ENCODE data around the gene CLIP1.

DNA sequence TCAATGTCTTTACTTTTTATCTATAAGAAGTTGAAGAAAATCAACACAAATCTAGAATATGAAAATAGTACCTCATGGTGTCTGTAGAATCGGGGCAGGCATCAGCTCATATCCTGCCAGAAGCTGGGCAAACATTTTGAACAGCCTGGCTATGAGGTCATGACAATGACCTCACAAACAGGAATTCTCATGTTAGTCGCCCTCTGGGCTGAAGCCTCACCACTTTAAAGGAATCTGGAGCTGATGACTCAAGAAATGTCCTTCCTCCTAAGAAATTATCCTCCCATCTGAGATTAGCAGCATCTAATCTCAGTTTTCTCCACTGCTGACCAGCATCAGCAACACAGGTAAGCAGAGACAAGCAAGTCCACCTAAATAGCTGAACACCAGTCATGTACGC is 27.1 kb downstream of the CLIP1 start:
- TF ChIP-seq CTCF (IDR thresholded peaks at IDR 0.05) (no peak), FOXJ3 (CRISPR knock-in tag; IDR thresholded peaks at IDR 0.05) (no peak), FOXM1 (IDR thresholded peaks at IDR 0.05; ENCODE audit: low read depth) (no peak), POLR2AphosphoS5 (IDR thresholded peaks at IDR 0.05; ENCODE audit: low read depth, low read length) (no peak), RAD21 (IDR thresholded peaks at IDR 0.05; ENCODE audit: low read length) (no peak), RCOR1 (IDR thresholded peaks at IDR 0.05; ENCODE audit: low read length) (no peak), RFX5 (IDR thresholded peaks at IDR 0.05; ENCODE audit: low read length) (no peak), EZH2phosphoT487 (IDR thresholded peaks at IDR 0.05; ENCODE audit: borderline replicate concordance, low read depth) (no peak)
- TF ChIP-seq, protein P1, sequence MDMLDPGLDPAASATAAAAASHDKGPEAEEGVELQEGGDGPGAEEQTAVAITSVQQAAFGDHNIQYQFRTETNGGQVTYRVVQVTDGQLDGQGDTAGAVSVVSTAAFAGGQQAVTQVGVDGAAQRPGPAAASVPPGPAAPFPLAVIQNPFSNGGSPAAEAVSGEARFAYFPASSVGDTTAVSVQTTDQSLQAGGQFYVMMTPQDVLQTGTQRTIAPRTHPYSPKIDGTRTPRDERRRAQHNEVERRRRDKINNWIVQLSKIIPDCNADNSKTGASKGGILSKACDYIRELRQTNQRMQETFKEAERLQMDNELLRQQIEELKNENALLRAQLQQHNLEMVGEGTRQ (IDR thresholded peaks at IDR 0.05; ENCODE audit: borderline replicate concordance, low read depth, low read length), result no peak
